Activated B cell treated with CpG ODN at 0.5 μM for 24 hours (primary cell): Measurements from ENCODE around the gene RFX2. TPM values are rescaled to one million over a fixed set of nuclear protein-coding genes. Genes with fewer than 3 reads are reported as not detected.
A peak's percentile ranks its signal among the peaks of the same experiment; 100 is the strongest.

Experiments used
- ATAC-seq: fragments of 200-7000 bp; cut with Tn5 transposase; one replicate; pipeline ENCODE4 v1.10.0; 2021; ENCODE audit warnings: low read depth, mild to moderate bottlenecking, moderate library complexity
- CTCF ChIA-PET: fragments of 350-600 bp; sonication (Branson Sonifier 250); formaldehyde crosslinking; loops from one replicate; lab custom pipeline; 2021; ENCODE audit warnings: antibody characterized with exemption; lab: Charles Lee
- POLR2A ChIA-PET: fragments of 350-600 bp; sonication (Branson Sonifier 250); formaldehyde crosslinking; loops from one replicate; lab custom pipeline; 2021; ENCODE audit warnings: antibody characterized with exemption; lab: Charles Lee
- DNase-seq: peaks from one replicate; pipeline ENCODE4 v3.0.0; 2022
- H3K27ac Mint-ChIP-seq: one replicate; pipeline ENCODE4 v1.8.0; 2020; ENCODE audit warnings: mixed read lengths
- H3K27me3 Mint-ChIP-seq: one replicate; pipeline ENCODE4 v1.8.0; 2021; ENCODE audit warnings: mixed read lengths
- H3K36me3 Mint-ChIP-seq: one replicate; pipeline ENCODE4 v1.8.0; 2021; ENCODE audit warnings: low read depth, mixed read lengths
- H3K4me1 Mint-ChIP-seq: one replicate; pipeline ENCODE4 v1.8.0; 2021; ENCODE audit warnings: mixed read lengths
- H3K4me3 Mint-ChIP-seq: one replicate; pipeline ENCODE4 v1.8.0; 2020; ENCODE audit warnings: mild to moderate bottlenecking, mixed read lengths
- H3K9me3 Mint-ChIP-seq: one replicate; pipeline ENCODE4 v1.8.0; 2020; ENCODE audit warnings: mixed read lengths
- CTCF ChIP-seq: fragments of 200-600 bp; IDR thresholded peaks from one replicate; pipeline ENCODE4 v1.8.0; 2022; ENCODE audit warnings: antibody characterized with exemption, mild to moderate bottlenecking
- intact Hi-C: fragments of 100-400 bp; cut with micrococcal nuclease; formaldehyde crosslinking; loops from one replicate; pipeline ENCODE4 v1.15.1; 2024
- total RNA-seq: library from RNA; stranded (reverse); gene quantifications from 2 replicates; pipeline ENCODE4 v1.2.3, GENCODE V29; 2022

RFX2 gene
- total RNA-seq, 1 donor from 2014 or later = 7.0 TPM

- H3K36me3 Mint-ChIP-seq = peaks cover 38% of the 10 kb centered on the region
- DNase-seq (no peak), ATAC-seq (no peak)
- ChIA-PET CTCF (interaction anchor here (1.0 to 2.7 kb wide), 2 partner anchors 12 to 171 kb away, joined by 3 to 8 read pairs; no protein-coding TSS in a partner anchor), POLR2A (interaction anchor here (1.6 kb wide), 1 partner anchor 71 kb away, joined by 6 read pairs; the partner anchor contains the start of gene VMAC)
- intact Hi-C loops = loop anchor here (5.0 kb wide), 1 partner anchor 397 kb away; the partner anchor contains the start of gene ALKBH7
- H3K4me3 Mint-ChIP-seq = peak overlapping the region; percentile 91
- no peaks in the 10 kb centered on the region for H3K27me3 Mint-ChIP-seq
- no peaks in the 10 kb centered on the region for H3K9me3 Mint-ChIP-seq
- peaks cover 68% of the 10 kb centered on the region for H3K4me1 Mint-ChIP-seq
- TF ChIP-seq CTCF = no peak
- H3K27ac Mint-ChIP-seq = peak overlapping the region; percentile 73
Observed at GRCh38 chr19:5975388-5975728, 134.9 kb downstream of the RFX2 start.

- H3K4me1 Mint-ChIP-seq = peaks cover 73% of the 10 kb centered on the region
- ATAC-seq (peak; percentile 26), DNase-seq (no peak)
- H3K36me3 Mint-ChIP-seq = peaks cover 40% of the 10 kb centered on the region
- H3K27me3 Mint-ChIP-seq = no peaks in the 10 kb centered on the region
- no peaks in the 10 kb centered on the region for H3K9me3 Mint-ChIP-seq
- intact Hi-C loops = loop anchor here (5.0 kb wide), 1 partner anchor 397 kb away; the partner anchor contains the start of gene ALKBH7
- ChIA-PET CTCF (interaction anchor here (1.0 to 2.7 kb wide), 2 partner anchors 12 to 171 kb away, joined by 3 to 8 read pairs; no protein-coding TSS in a partner anchor), POLR2A (interaction anchor here (1.6 kb wide), 1 partner anchor 71 kb away, joined by 6 read pairs; the partner anchor contains the start of gene VMAC)
- H3K27ac Mint-ChIP-seq = peak overlapping the region; percentile 73
- H3K4me3 Mint-ChIP-seq = peak overlapping the region; percentile 65
- TF ChIP-seq CTCF = no peak
Observed at GRCh38 chr19:5974721-5975387, 135.4 kb downstream of the RFX2 start.

- CTCF ChIA-PET = interaction anchor here (1.0 to 2.7 kb wide), 2 partner anchors 13 to 170 kb away, joined by 3 to 8 read pairs; no protein-coding TSS in a partner anchor
- ATAC-seq (no peak), DNase-seq (no peak)
- POLR2A ChIA-PET = interaction anchor here (1.6 kb wide), 1 partner anchor 70 kb away, joined by 6 read pairs; the partner anchor contains the start of gene VMAC
- intact Hi-C loops = no loop called here
- Mint-ChIP-seq H3K27me3 (no peaks in the 10 kb centered on the region), H3K36me3 (peaks cover 42% of the 10 kb centered on the region), H3K4me1 (peaks cover 75% of the 10 kb centered on the region), H3K4me3 (peak overlapping the region; percentile 65), H3K9me3 (no peaks in the 10 kb centered on the region), H3K27ac (peak overlapping the region; percentile 73)
- no peak for TF ChIP-seq CTCF
Observed at GRCh38 chr19:5973867-5974635, 136.2 kb downstream of the RFX2 start.

GRCh38 chr19:5973376-5973775, 136.9 kb downstream of the RFX2 start:
- ATAC-seq (no peak), DNase-seq (no peak)
- peaks cover 45% of the 10 kb centered on the region for H3K36me3 Mint-ChIP-seq
- no peak overlapping the region for H3K4me3 Mint-ChIP-seq
- ChIA-PET POLR2A (no interaction called here), CTCF (no interaction called here)
- no peaks in the 10 kb centered on the region for H3K27me3 Mint-ChIP-seq
- H3K27ac Mint-ChIP-seq = peak overlapping the region; percentile 12
- no peak for TF ChIP-seq CTCF
- intact Hi-C loops = no loop called here
- H3K4me1 Mint-ChIP-seq = peaks cover 77% of the 10 kb centered on the region
- no peaks in the 10 kb centered on the region for H3K9me3 Mint-ChIP-seq

GRCh38 chr19:5972355-5972731, 138.0 kb downstream of the RFX2 start:
- no peak for TF ChIP-seq CTCF
- intact Hi-C loops = no loop called here
- Mint-ChIP-seq H3K4me3 (no peak overlapping the region), H3K27me3 (no peaks in the 10 kb centered on the region), H3K27ac (no peak overlapping the region), H3K36me3 (peaks cover 46% of the 10 kb centered on the region), H3K9me3 (no peaks in the 10 kb centered on the region), H3K4me1 (peaks cover 82% of the 10 kb centered on the region)
- ATAC-seq = no peak
- POLR2A ChIA-PET = no interaction called here
- CTCF ChIA-PET = no interaction called here
- no peak for DNase-seq
